A673 (cell line): ENCODE measurements around the gene FTO.

Experiments used
- CTCF ChIP-seq: fragments of 300-800, 200-600 bp; sonication (generic); conservative IDR thresholded peaks from 2 replicates; pipeline ENCODE4 v1.5.1; 2017; ENCODE audit warnings: low read depth, mild to moderate bottlenecking, antibody characterized with exemption, low read length, moderate library complexity, mixed read lengths
- EZH2 ChIP-seq: fragments of 200-600 bp; sonication (generic); IDR thresholded peaks from 2 replicates; pipeline ENCODE4 v1.6.1; 2017; ENCODE audit warnings: borderline replicate concordance, low read depth, mild to moderate bottlenecking, mixed read lengths, antibody characterized with exemption, low read length; ENCODE audit not compliant: poor library complexity, severe bottlenecking

- no peak for TF ChIP-seq EZH2
- TF ChIP-seq CTCF, result no peak
These were observed 296.4 kb downstream of the FTO start for GRCh38 chr16:54000361-54000760.
